Colonic mucosa (tissue), 4 donors: ENCODE measurements around the gene MEGF6. TPM values are rescaled to one million over a fixed set of nuclear protein-coding genes. Genes with fewer than 3 reads are reported as not detected.

Source experiments
- DNase-seq: peaks from one replicate; pipeline ENCODE4 v3.0.0-alpha.2; 2020
- H3K27ac ChIP-seq: fragments of 200-600 bp; one replicate; pipeline ENCODE4 v1.8.0; 2021
- H3K27me3 ChIP-seq: fragments of 200-600 bp; one replicate; pipeline ENCODE4 v1.8.0; 2021
- H3K36me3 ChIP-seq: fragments of 200-600 bp; one replicate; pipeline ENCODE4 v1.8.0; 2021
- H3K4me1 ChIP-seq: fragments of 200-600 bp; one replicate; pipeline ENCODE4 v1.8.0; 2021; ENCODE audit warnings: mild to moderate bottlenecking
- H3K4me3 ChIP-seq: fragments of 200-600 bp; one replicate; pipeline ENCODE4 v1.8.0; 2021
- H3K9ac ChIP-seq, 2 donors: one replicate each; pipeline ENCODE4 v1.7.0; 2013; ENCODE audit warnings: control low read depth in 2 of 2, low read depth in 2 of 2, low read length in 2 of 2
- H3K9me3 ChIP-seq: fragments of 200-600 bp; one replicate; pipeline ENCODE4 v1.8.0; 2021
- intact Hi-C: fragments of 100-400 bp; cut with DNase I; formaldehyde crosslinking; loops from one replicate; pipeline ENCODE4 v1.14.1; 2022
- total RNA-seq, 2 donors: library from RNA; stranded (reverse); fragmentation: NEBNext Ultra II Directional in 1 of 2; extraction: Animal tissue kit (Norgen Biotek cat#: 25700) in 1 of 2; gene quantifications; one replicate each; pipeline ENCODE4 v1.2.1, GENCODE V29; 2021
- TF ChIP-seq, protein P1 (sequence below): fragments of 200-600 bp; IDR thresholded peaks from one replicate; pipeline ENCODE4 v1.8.0; 2022; ENCODE audit warnings: antibody characterized with exemption, mild to moderate bottlenecking
- donor health status: healthy.
- donor health status: DM: no; HTN: no; CAD: no.
- donor health status: DM: no; HTN: no; CAD: no.

The MEGF6 gene
- total RNA-seq, 2 donors from 2014 or later = 5.2 to 6.4 TPM

GRCh38 chr1:3544040-3544977, 67.0 kb downstream of the MEGF6 start:
- Histone ChIP-seq H3K36me3 (no peaks in the 10 kb centered on the region), H3K27me3 (no peaks in the 10 kb centered on the region), H3K9ac (no peak overlapping the region), H3K4me3 (no peak overlapping the region), H3K27ac (no peak overlapping the region), H3K4me1 (no peaks in the 10 kb centered on the region), H3K9me3 (no peaks in the 10 kb centered on the region)
- TF ChIP-seq, protein P1, sequence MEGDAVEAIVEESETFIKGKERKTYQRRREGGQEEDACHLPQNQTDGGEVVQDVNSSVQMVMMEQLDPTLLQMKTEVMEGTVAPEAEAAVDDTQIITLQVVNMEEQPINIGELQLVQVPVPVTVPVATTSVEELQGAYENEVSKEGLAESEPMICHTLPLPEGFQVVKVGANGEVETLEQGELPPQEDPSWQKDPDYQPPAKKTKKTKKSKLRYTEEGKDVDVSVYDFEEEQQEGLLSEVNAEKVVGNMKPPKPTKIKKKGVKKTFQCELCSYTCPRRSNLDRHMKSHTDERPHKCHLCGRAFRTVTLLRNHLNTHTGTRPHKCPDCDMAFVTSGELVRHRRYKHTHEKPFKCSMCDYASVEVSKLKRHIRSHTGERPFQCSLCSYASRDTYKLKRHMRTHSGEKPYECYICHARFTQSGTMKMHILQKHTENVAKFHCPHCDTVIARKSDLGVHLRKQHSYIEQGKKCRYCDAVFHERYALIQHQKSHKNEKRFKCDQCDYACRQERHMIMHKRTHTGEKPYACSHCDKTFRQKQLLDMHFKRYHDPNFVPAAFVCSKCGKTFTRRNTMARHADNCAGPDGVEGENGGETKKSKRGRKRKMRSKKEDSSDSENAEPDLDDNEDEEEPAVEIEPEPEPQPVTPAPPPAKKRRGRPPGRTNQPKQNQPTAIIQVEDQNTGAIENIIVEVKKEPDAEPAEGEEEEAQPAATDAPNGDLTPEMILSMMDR = no peak
- no peak for DNase-seq
- intact Hi-C loops = no loop called here

DNA sequence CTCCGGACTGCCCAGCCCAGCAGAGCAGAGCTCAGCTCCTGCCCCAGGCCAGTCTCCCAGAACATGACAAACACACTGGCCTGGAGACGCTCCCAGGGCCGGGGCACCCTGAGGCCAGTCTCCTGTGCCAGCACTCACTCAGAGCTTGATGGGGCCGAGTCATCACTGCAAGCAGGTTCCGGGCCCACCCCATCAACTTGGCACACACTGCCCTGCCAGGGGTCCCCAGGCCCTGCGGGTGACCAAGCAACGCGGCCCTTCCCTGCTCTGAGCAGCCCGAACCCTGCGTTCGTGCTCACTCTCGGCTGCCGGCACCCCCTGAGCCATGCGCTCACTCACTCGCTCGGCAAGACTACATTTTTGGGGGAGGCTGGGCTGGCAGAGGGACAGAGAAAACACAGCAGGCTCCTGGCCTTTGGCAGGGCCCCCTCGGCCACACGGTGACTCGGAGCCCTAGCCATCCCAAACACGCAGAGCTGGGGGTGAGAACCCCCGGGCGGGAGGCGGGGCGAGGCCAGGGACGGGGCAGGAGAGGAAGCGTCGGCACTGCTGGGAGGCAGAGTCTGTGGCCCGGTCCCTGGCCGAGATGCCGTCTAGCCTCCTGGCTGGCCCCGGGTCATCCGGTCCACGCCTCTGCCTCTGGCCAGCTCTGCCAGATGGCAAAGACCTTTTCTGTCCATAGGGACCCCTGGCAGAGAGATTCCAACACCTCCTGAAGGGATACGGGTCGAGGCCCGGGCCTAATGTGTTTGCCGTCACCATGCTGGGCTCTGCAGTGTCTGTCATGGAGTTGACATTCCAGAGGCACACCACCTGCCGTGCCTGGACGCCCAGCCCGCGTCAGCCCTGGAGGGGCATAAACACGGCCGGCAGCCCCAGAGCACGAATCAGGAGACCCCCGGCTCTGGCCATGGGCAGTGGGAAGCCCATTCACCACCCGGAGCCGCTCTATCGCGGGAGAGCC, 68.0 kb downstream of the MEGF6 start:
- Histone ChIP-seq H3K9me3 (no peaks in the 10 kb centered on the region), H3K36me3 (no peaks in the 10 kb centered on the region), H3K9ac (no peak overlapping the region), H3K27me3 (no peaks in the 10 kb centered on the region), H3K4me1 (no peaks in the 10 kb centered on the region), H3K27ac (no peak overlapping the region), H3K4me3 (no peak overlapping the region)
- peak; percentile 27 for DNase-seq
- TF ChIP-seq, protein P1 = no peak
- intact Hi-C loops = no loop called here

DNA sequence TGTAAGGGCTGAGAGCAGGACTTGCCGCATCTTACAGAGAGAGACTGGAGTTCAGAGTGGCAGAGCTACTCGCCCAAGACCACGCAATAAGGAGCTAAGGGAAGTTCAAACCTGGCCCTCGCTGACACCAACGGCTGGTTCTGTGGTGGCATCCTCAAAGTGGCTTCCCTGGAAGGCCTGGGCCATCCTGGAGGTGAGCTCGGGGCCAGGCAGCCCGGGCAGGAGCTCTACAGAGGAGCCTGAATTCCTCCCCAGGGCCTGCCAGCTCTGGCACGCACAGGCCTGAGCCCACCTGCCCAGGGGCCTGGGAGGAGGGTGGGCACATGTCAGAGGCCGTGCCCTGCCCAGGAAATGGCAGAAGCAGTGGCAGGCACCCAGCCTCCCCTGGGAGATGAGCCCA, 68.6 kb downstream of the MEGF6 start:
- no peak for DNase-seq
- no peaks in the 10 kb centered on the region for H3K27me3 ChIP-seq
- no peak overlapping the region for H3K4me3 ChIP-seq
- H3K9ac ChIP-seq = peak overlapping the region in 1 of 2 donors; percentile 24
- H3K9me3 ChIP-seq = no peaks in the 10 kb centered on the region
- H3K4me1 ChIP-seq = no peaks in the 10 kb centered on the region
- TF ChIP-seq, protein P1 = no peak
- intact Hi-C loops = no loop called here
- H3K36me3 ChIP-seq = no peaks in the 10 kb centered on the region
- no peak overlapping the region for H3K27ac ChIP-seq

GRCh38 chr1:3541936-3542335, 69.4 kb downstream of the MEGF6 start:
- Histone ChIP-seq H3K27ac (no peak overlapping the region), H3K4me3 (no peak overlapping the region), H3K27me3 (no peaks in the 10 kb centered on the region), H3K36me3 (no peaks in the 10 kb centered on the region), H3K4me1 (no peaks in the 10 kb centered on the region), H3K9ac (no peak overlapping the region), H3K9me3 (no peaks in the 10 kb centered on the region)
- intact Hi-C loops = no loop called here
- no peak for DNase-seq
- TF ChIP-seq, protein P1 = no peak

- intact Hi-C loops = no loop called here
- no peaks in the 10 kb centered on the region for H3K9me3 ChIP-seq
- no peak for DNase-seq
- H3K27ac ChIP-seq = no peak overlapping the region
- no peaks in the 10 kb centered on the region for H3K36me3 ChIP-seq
- H3K9ac ChIP-seq = no peak overlapping the region
- TF ChIP-seq, protein P1 = no peak
- H3K27me3 ChIP-seq = no peaks in the 10 kb centered on the region
- no peaks in the 10 kb centered on the region for H3K4me1 ChIP-seq
- no peak overlapping the region for H3K4me3 ChIP-seq
These were observed 69.8 kb downstream of the MEGF6 start for GRCh38 chr1:3541465-3541864.
